HG03135 (cell line): Measurements from ENCODE around the gene SORL1.

Experiments
- ATAC-seq: cut with Tn5 transposase; IDR thresholded peaks from one replicate; pipeline ENCODE4 v1.9.1; 2021; ENCODE audit warnings: mild to moderate bottlenecking, moderate library complexity; ENCODE audit not compliant: unreplicated experiment

The SORL1 gene

GRCh38 chr11:121581607-121582006 lies 129.5 kb downstream of the SORL1 start:
- no peak for ATAC-seq

DNA sequence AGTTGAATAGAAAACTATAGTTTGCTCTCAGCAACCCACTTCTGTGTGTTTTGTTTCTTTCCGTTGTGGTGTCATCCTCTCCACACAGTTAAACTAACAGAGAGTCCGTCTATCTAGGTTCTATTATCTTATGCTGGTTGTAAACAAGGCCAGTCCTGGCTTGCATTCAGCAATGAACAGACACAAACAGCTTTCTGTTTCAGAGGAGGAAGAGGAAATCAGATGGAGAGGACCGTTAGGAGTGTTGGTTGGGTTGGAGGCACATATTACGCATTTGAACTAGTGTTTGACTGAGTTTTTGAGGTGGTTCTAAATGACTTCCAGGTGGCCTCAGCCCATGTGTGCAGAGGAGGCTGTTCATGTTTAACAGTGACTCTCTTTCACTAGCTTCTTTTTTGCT lies 130.2 kb downstream of the SORL1 start:
- ATAC-seq: no peak

GRCh38 chr11:121583825-121584224 lies 131.7 kb downstream of the SORL1 start:
- ATAC-seq: no peak

- no peak for ATAC-seq
These were observed 134.6 kb downstream of the SORL1 start for GRCh38 chr11:121586750-121587149.

DNA sequence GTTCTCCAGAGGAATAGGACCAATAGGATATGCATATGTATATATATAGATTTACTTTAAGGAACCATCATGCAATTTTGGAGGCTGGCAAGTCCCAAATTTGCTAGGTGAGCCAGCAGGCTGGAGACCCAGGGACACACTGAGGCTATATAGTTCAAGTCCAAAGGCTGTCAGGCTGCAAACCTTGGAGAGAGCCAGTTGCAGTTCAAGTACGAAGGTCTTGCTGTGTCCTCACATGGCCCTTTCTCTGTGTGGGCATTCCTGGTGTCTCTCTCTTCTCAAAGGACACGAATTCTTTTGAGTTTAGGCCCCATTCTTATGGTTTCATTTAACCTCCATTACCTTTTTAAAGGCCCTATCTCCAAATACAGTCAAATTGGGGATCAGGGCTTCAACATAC lies 135.1 kb downstream of the SORL1 start:
- ATAC-seq: no peak

DNA sequence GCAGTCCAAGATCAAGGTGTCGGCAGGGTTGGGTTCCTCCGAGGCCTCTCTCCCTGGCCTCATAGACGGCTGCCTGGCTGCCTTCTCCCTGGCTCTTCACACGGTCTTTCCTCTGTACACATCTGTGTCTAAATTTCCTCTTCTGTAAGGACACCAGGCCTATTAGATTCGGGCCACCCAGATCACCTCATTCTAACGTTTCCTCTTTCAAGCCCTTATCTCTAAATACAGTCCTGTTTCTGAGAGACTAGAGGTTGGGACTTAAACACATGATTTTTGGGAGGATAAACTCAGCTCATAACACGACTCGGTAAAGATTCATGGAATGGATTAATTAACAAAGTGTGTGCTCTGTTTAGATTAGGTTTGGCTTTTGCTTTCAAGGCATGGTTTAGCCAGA lies 136.6 kb downstream of the SORL1 start:
- ATAC-seq: no peak

GRCh38 chr11:121589946-121590537 lies 137.9 kb downstream of the SORL1 start:
- peak; percentile 78 for ATAC-seq

DNA sequence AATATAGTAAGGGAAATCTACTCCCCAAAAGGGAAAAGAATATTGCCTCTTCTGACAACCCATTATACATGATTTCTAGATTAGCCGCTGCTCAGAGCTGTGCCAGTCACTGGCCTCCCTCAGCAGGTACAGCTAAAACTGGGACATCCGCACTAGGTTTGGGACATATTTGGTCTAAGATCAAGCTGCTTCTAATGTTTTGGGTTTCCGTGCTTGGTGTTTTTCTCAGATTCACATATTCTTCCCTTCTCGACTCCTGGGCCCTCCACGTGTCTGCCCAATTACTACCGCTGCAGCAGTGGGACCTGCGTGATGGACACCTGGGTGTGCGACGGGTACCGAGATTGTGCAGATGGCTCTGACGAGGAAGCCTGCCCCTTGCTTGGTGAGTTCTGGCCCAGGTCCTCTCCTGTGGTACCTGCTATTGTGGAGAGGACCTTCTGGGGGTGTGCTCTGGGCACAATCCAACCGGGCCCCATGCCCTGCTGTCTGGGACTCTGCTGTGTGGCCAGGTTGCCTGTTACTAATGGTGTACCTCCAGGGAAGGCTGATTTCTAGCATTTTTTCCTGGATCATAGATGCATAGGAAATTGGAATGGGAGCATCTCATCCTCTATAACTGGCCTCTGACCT lies 138.8 kb downstream of the SORL1 start:
- ATAC-seq: peak; percentile 6

DNA sequence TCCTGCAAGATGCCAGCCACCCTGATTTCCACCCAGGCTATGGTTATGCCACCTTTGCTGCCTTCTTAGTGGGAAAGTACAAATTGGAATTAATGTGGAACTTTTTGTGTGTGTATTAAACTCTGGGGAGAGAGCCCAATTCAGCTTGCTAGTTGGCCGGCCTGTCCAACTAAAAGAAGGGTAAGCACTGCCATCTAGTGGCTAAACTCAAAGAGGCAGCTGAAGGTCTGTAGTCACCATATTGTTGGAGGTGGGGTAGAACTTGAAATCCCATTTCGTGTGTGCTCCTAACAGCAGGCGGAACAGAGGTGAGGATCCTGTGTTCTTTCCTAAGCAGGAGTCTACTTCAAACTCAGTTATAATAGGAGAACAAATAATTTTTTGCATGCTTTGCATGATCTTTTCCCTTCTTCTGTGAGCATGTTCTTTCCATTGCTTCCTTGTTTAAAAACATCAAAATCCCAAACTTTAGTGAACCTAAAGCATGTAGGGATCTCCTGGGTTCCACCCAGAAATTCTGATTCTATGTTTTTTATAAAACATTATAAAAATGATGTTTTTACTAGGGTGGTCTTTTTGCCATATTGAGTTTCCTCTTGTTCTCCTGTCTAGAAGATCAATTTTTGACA lies 139.4 kb downstream of the SORL1 start:
- ATAC-seq: peak; percentile 38

DNA sequence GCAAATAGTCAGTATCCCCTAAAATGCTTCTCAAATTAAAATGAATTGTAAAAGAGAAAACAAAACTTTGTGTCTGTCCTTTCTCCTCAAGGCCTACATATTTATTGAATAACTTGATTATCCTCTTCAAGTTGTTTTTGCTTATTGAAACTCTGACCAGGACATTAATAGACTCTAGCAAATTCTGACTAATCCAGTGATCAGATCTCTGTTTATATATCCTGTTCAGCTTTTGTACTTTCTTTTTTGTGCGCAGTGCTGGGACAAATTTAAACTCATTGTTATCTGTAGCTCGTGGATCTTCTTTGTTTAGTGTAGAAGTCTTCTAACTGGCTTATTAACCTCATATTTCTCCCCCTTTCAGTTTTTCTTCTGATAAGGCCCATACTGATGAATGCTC lies 140.6 kb downstream of the SORL1 start:
- ATAC-seq: no peak

DNA sequence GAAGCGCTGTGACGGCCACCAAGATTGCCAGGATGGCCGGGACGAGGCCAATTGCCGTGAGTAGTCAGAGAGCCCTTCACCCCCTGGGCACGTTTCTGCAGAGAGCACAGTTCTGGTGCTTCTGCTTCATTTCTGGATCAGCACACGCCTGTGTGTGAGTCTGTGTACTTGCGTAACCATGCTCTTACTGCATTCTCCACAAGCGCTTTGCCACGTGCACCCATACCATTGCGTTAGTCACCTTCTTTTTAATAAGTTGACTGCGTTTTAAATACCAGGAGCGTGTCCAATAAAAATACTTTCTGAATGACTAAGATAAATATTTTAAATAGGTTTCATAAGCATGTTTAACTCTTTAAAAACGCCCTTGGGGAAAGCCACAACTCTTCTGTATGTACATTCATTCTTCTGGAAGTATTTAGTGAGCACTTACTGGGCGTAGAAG lies 143.6 kb downstream of the SORL1 start:
- ATAC-seq: no peak

- ATAC-seq: no peak
These were observed 144.4 kb downstream of the SORL1 start for GRCh38 chr11:121596195-121597155.

- no peak for ATAC-seq
These were observed 151.2 kb downstream of the SORL1 start for GRCh38 chr11:121603316-121603715.

GRCh38 chr11:121604152-121604551 lies 152.0 kb downstream of the SORL1 start:
- ATAC-seq: no peak

DNA sequence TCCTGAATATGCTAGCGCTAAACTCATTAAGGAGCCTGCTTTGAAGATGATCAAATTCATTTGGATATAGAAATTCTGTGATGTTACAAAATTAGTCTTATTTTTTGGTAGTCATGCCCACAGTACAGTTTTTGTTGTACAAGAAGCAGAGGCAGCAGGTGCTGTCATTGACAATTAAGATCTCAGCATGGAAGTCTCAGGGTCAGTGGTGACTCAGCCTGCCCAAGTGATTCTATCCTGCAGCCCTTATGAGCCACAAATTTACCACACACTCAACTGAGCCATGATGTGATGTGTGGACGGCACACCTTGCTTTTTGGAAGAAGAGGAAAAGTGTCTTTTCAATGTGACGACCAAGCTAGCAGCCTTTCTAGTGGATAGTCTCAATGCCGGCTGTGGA lies 154.2 kb downstream of the SORL1 start:
- ATAC-seq: no peak

GRCh38 chr11:121607341-121607740 lies 155.2 kb downstream of the SORL1 start:
- ATAC-seq: no peak

DNA sequence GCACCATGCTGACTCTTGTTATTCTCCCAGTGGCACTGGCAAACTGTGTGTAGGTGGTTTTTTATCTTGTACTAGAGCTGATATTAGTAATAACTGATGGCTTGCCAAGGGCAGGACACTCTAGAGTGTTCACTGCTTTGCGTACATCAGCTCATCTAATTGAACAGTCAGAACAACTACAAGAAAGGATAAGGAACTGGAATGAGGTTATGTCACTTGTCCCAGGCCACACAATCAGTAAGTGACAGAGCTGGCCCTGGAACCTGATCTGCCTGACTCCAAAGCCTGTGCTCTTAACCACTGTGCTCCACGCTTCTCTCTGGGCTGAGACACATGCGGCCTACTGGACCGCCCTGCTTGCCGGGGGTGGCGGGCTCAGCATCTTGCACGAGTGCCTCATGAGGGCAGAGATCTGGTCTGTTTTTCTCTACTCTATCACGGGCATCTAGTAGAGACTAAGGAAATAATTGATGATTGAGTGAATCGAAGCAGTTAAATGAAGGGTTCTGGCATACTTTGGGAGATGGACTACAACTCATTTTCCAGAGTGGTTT lies 156.5 kb downstream of the SORL1 start:
- no peak for ATAC-seq

GRCh38 chr11:121610706-121611105 lies 158.6 kb downstream of the SORL1 start:
- no peak for ATAC-seq

- ATAC-seq: no peak
These were observed 159.1 kb downstream of the SORL1 start for GRCh38 chr11:121611242-121611641.

DNA sequence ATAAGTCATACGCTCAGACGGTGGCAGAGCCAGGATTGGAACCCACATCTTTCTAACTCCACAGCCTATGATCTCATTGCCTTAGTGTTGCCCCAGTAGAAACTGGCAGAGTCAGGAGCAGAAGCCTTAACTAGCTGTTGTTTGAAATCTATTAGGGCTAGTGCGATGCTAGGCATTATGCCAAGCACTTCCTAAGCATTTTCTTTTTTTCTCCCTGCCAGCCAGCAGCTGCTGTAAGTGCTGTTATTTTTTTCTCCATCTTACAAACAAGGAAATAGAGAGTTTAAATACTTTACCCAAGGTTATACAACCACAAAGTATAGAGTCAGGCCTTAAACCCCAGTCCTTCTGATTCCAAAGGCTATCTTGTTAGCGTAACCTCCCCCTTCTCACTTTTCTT lies 161.6 kb downstream of the SORL1 start:
- ATAC-seq: no peak

DNA sequence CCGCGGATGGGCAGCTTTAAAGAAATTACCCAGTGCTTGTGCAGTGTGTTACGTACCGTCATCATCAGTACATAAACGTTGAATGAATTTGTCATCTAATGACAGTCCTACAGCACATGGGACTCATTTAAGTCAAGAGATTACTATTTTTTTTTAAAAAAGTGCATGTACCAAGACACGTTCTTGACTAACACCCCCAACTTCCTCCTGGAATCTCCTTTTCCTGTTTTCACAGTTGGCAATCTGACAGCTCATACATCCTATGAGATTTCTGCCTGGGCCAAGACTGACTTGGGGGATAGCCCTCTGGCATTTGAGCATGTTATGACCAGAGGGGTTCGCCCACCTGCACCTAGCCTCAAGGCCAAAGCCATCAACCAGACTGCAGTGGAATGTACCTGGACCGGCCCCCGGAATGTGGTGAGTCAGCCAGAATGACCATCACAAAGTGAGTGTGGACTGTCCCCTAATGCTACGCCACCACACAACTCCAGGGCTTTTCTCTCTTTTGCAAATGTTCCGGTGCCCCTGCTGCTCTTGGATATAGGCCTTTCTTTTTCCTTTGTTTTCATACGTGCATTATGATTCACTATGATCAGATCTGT lies 162.6 kb downstream of the SORL1 start:
- ATAC-seq: no peak
